Measurements from ENCODE around the gene IL13. TPM values are rescaled to one million over a fixed set of nuclear protein-coding genes. Genes with fewer than 3 reads are reported as not detected.

IL13 gene
- total and polyA plus RNA-seq, 12 donors: 0.06 to 0.61 (median 0.21) TPM; not detected in 8

DNA sequence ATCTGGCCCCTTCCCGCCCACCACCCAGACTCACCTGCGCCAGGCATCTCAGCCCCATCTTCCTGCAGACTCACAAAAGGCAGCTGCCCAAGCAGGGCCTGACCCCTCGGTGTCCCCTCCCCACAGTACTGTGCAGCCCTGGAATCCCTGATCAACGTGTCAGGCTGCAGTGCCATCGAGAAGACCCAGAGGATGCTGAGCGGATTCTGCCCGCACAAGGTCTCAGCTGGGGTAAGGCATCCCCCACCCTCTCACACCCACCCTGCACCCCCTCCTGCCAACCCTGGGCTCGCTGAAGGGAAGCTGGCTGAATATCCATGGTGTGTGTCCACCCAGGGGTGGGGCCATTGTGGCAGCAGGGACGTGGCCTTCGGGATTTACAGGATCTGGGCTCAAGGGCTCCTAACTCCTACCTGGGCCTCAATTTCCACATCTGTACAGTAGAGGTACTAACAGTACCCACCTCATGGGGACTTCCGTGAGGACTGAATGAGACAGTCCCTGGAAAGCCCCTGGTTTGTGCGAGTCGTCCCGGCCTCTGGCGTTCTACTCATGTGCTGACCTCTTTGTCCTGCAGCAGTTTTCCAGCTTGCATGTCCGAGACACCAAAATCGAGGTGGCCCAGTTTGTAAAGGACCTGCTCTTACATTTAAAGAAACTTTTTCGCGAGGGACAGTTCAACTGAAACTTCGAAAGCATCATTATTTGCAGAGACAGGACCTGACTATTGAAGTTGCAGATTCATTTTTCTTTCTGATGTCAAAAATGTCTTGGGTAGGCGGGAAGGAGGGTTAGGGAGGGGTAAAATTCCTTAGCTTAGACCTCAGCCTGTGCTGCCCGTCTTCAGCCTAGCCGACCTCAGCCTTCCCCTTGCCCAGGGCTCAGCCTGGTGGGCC lies 1.9 kb downstream of the IL13 start:
- Histone ChIP-seq H3K4me3 (no peak overlapping the region), H3K4me1 (replicated peaks in 1 of 2) (peaks cover 8 to 12% of the 10 kb centered on the region in 2 donors), H3K9me3 (replicated peaks in 1 of 3) (no peaks in the 10 kb centered on the region), H3K27me3 (peaks cover 16% of the 10 kb centered on the region), H3K36me3 (replicated peaks in 1 of 2) (no peaks in the 10 kb centered on the region), H3K27ac (no peak overlapping the region)
- intact Hi-C loops (cut with DNase I): no loop called here
- DNase-seq: peak in 1 of 7 donors; percentile 30
- TF ChIP-seq, protein P1, sequence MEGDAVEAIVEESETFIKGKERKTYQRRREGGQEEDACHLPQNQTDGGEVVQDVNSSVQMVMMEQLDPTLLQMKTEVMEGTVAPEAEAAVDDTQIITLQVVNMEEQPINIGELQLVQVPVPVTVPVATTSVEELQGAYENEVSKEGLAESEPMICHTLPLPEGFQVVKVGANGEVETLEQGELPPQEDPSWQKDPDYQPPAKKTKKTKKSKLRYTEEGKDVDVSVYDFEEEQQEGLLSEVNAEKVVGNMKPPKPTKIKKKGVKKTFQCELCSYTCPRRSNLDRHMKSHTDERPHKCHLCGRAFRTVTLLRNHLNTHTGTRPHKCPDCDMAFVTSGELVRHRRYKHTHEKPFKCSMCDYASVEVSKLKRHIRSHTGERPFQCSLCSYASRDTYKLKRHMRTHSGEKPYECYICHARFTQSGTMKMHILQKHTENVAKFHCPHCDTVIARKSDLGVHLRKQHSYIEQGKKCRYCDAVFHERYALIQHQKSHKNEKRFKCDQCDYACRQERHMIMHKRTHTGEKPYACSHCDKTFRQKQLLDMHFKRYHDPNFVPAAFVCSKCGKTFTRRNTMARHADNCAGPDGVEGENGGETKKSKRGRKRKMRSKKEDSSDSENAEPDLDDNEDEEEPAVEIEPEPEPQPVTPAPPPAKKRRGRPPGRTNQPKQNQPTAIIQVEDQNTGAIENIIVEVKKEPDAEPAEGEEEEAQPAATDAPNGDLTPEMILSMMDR (IDR thresholded peaks at IDR 0.05): no peak
- no peak for TF ChIP-seq POLR2A (IDR thresholded peaks at IDR 0.05)
- WGBS, 4 donors: 91 to 93% (median 92%) methylated on average over 18 to 23 of the region's 23 CpGs

- Histone ChIP-seq H3K27me3 (peaks cover 8% of the 10 kb centered on the region), H3K4me3 (no peak overlapping the region), H3K9me3 (replicated peaks in 1 of 3) (no peaks in the 10 kb centered on the region), H3K27ac (no peak overlapping the region), H3K36me3 (replicated peaks in 1 of 2) (no peaks in the 10 kb centered on the region), H3K4me1 (replicated peaks in 1 of 2) (peaks cover 2 to 3% of the 10 kb centered on the region in 2 donors)
- intact Hi-C loops (cut with DNase I): no loop called here
- peak in 1 of 7 donors; percentile 41 for DNase-seq
- 78 to 85% (median 84%) methylated on average over 8 to 12 of the region's 12 CpGs for WGBS, 4 donors
- no peak for TF ChIP-seq POLR2A (IDR thresholded peaks at IDR 0.05)
- TF ChIP-seq, protein P1 (IDR thresholded peaks at IDR 0.05): no peak
Measured at GRCh38 chr5:132661231-132662003, 3.4 kb downstream of the IL13 start.

- Histone ChIP-seq H3K4me3 (no peak overlapping the region), H3K27ac (no peak overlapping the region), H3K27me3 (peaks cover 2% of the 10 kb centered on the region), H3K36me3 (replicated peaks in 1 of 2) (no peaks in the 10 kb centered on the region), H3K4me1 (replicated peaks in 1 of 2) (no peaks in the 10 kb centered on the region), H3K9me3 (replicated peaks in 1 of 3) (no peaks in the 10 kb centered on the region)
- DNase-seq: no peak
- no peak for TF ChIP-seq POLR2A (IDR thresholded peaks at IDR 0.05)
- TF ChIP-seq, protein P1 (IDR thresholded peaks at IDR 0.05): no peak
- WGBS, 4 donors: 92 to 95% (median 94%) methylated on average over 9 of the region's 9 CpGs
- intact Hi-C loops (cut with DNase I): no loop called here
Measured at GRCh38 chr5:132662004-132662401, 4.0 kb downstream of the IL13 start.
